Measurements from ENCODE around the gene RARB. TPM values are rescaled to one million over a fixed set of nuclear protein-coding genes. Genes with fewer than 3 reads are reported as not detected.

RARB gene
- polyA plus RNA-seq, 1 donor (not counting 4 experiments of a cell fraction or from before 2014, with no cell fraction given): 0.03 TPM

- no peak for FAIRE-seq
- Histone ChIP-seq H2AFZ (ENCODE audit: control insufficient read depth, low read length) (no peak overlapping the region), H3K4me3 (ENCODE audit: control insufficient read depth in 2 of 3, extremely low read depth in 1 of 3, insufficient read depth in 2 of 3, low read depth in 1 of 3, low read length in 3 of 3) (no peak overlapping the region), H3K4me2 (ENCODE audit: control insufficient read depth, extremely low read depth, insufficient read depth, low read depth, low read length) (no peak overlapping the region), H3K9me1 (ENCODE audit: control insufficient read depth, extremely low read depth, insufficient read depth, low read length) (no peaks in the 10 kb centered on the region), H3K9ac (ENCODE audit: control insufficient read depth, extremely low read depth, insufficient read depth, low read length) (no peak overlapping the region), H3K36me3 (ENCODE audit: control insufficient read depth in 2 of 2, extremely low read depth in 1 of 2, insufficient read depth in 2 of 2, low read length in 2 of 2) (no peaks in the 10 kb centered on the region), H3K27ac (ENCODE audit: control insufficient read depth, insufficient read depth, low read length) (no peak overlapping the region), H3K4me1 (ENCODE audit: control insufficient read depth, extremely low read depth, insufficient read depth, low read length) (peaks cover under 1% of the 10 kb centered on the region), H3K9me3 (ENCODE audit: control insufficient read depth, low read depth, low read length) (no peaks in the 10 kb centered on the region), H4K20me1 (ENCODE audit: control insufficient read depth, extremely low read depth, insufficient read depth, low read length) (no peaks in the 10 kb centered on the region), H3K79me2 (ENCODE audit: control insufficient read depth, insufficient read depth, low read length) (no peaks in the 10 kb centered on the region), H3K27me3 (ENCODE audit: control insufficient read depth, extremely low read depth, insufficient read depth, low read length) (no peaks in the 10 kb centered on the region)
- dilution Hi-C loops (cut with MboI; ENCODE audit: extremely low pct_ligation_motif_present, low sequenced_read_pairs): no loop called here
- TF ChIP-seq EZH2 (IDR thresholded peaks at IDR 0.05; ENCODE audit: low read length): no peak
- no peak for TF ChIP-seq CTCF (optimal IDR thresholded peaks at IDR 0.05 in 1 of 3, IDR thresholded peaks at IDR 0.05 in 1 of 3, conservative IDR thresholded peaks at IDR 0.05 in 1 of 3; ENCODE audit: extremely low read depth in 1 of 3, insufficient read depth in 2 of 3, low read length in 3 of 3)
- no peak for DNase-seq (ENCODE audit: low read depth, low spot score)
These were observed 9.5 kb upstream of the RARB start for GRCh38 chr3:25418596-25418995.

DNA sequence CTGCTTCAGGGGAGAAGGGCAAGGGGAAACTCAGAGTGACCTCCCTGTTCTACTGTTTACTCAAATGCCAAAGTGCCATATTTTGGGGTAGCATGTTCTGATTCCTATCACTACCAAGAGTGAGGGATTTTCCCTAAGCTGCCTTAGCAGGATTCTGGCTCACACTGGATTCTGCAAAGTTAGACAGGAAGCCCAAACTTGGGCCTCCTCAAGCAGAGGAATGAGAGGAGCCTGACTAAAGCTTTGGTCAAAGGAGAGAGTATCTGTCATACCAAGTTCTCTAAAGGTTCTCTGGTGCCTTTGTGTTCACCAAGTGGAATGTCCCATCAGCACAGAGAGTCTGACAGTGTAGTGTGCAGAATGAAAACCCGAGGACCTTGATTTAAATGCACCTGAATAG, 8.8 kb upstream of the RARB start:
- dilution Hi-C loops (cut with MboI; ENCODE audit: extremely low pct_ligation_motif_present, low sequenced_read_pairs): no loop called here
- Histone ChIP-seq H3K4me1 (ENCODE audit: control insufficient read depth, extremely low read depth, insufficient read depth, low read length) (peaks cover 6% of the 10 kb centered on the region), H3K4me2 (ENCODE audit: control insufficient read depth, extremely low read depth, insufficient read depth, low read depth, low read length) (no peak overlapping the region), H3K27ac (ENCODE audit: control insufficient read depth, insufficient read depth, low read length) (no peak overlapping the region), H3K36me3 (ENCODE audit: control insufficient read depth in 2 of 2, extremely low read depth in 1 of 2, insufficient read depth in 2 of 2, low read length in 2 of 2) (no peaks in the 10 kb centered on the region), H3K9me3 (ENCODE audit: control insufficient read depth, low read depth, low read length) (no peaks in the 10 kb centered on the region), H2AFZ (ENCODE audit: control insufficient read depth, low read length) (no peak overlapping the region), H3K27me3 (ENCODE audit: control insufficient read depth, extremely low read depth, insufficient read depth, low read length) (no peaks in the 10 kb centered on the region), H3K79me2 (ENCODE audit: control insufficient read depth, insufficient read depth, low read length) (no peaks in the 10 kb centered on the region), H3K9ac (ENCODE audit: control insufficient read depth, extremely low read depth, insufficient read depth, low read length) (no peak overlapping the region), H4K20me1 (ENCODE audit: control insufficient read depth, extremely low read depth, insufficient read depth, low read length) (no peaks in the 10 kb centered on the region), H3K9me1 (ENCODE audit: control insufficient read depth, extremely low read depth, insufficient read depth, low read length) (no peaks in the 10 kb centered on the region), H3K4me3 (ENCODE audit: control insufficient read depth in 2 of 3, extremely low read depth in 1 of 3, insufficient read depth in 2 of 3, low read depth in 1 of 3, low read length in 3 of 3) (no peak overlapping the region)
- no peak for FAIRE-seq
- no peak for DNase-seq (ENCODE audit: low read depth, low spot score)
- TF ChIP-seq EZH2 (IDR thresholded peaks at IDR 0.05; ENCODE audit: low read length): no peak
- TF ChIP-seq CTCF (optimal IDR thresholded peaks at IDR 0.05 in 1 of 3, IDR thresholded peaks at IDR 0.05 in 1 of 3, conservative IDR thresholded peaks at IDR 0.05 in 1 of 3; ENCODE audit: extremely low read depth in 1 of 3, insufficient read depth in 2 of 3, low read length in 3 of 3): no peak
